Heart right ventricle (tissue), 16 donors: ENCODE measurements around the gene STAB2. TPM values are rescaled to one million over a fixed set of nuclear protein-coding genes. Genes with fewer than 3 reads are reported as not detected.

Experiments used
- ATAC-seq, 8 donors: fragments of 200-7000 bp; cut with Tn5 transposase; one replicate each; pipeline ENCODE4 v1.9.1; 2020; ENCODE audit warnings: mild to moderate bottlenecking in 8 of 8, moderate library complexity in 8 of 8, moderate number of reproducible peaks in 1 of 8
- DNase-seq, 2 donors: peaks; one replicate each; pipeline ENCODE4 v3.0.0-alpha.2; 2020
- H3K27ac ChIP-seq, 10 donors: fragments of 200-600 bp; sonication (generic) in 2 of 10; one replicate each; pipeline versions ENCODE4 v1.5.0 to v1.8.0; 2020 to 2022; ENCODE audit warnings: mild to moderate bottlenecking in 3 of 10
- H3K27me3 ChIP-seq, 7 donors: fragments of 200-600 bp; one replicate each; pipeline ENCODE4 v1.8.0; 2021 to 2022; ENCODE audit warnings: mild to moderate bottlenecking in 2 of 7
- H3K36me3 ChIP-seq, 9 donors: fragments of 200-600 bp; sonication (generic) in 1 of 9; one replicate each; pipeline versions ENCODE4 v1.5.0 to v1.8.0; 2020 to 2022; ENCODE audit warnings: mild to moderate bottlenecking in 2 of 9
- H3K4me1 ChIP-seq, 9 donors: fragments of 200-600 bp; sonication (generic) in 1 of 9; one replicate each; pipeline versions ENCODE4 v1.5.0 to v1.8.0; 2020 to 2022; ENCODE audit warnings: mild to moderate bottlenecking in 4 of 9
- H3K4me3 ChIP-seq, 10 donors: fragments of 200-600 bp; sonication (generic) in 2 of 10; one replicate each; pipeline versions ENCODE4 v1.5.0 to v1.8.0; 2020 to 2022; ENCODE audit warnings: mild to moderate bottlenecking in 7 of 10, moderate library complexity in 2 of 10
- H3K9me3 ChIP-seq, 11 donors: fragments of 200-600 bp in 10 of 11; sonication (generic) in 2 of 11; one replicate each; pipeline versions ENCODE4 v1.5.0 to v1.8.0; 2013 to 2022; ENCODE audit warnings: mild to moderate bottlenecking in 2 of 11, control low read depth in 1 of 11, moderate library complexity in 1 of 11
- CTCF ChIP-seq, 9 donors: fragments of 200-600 bp; sonication (generic) in 2 of 9; IDR thresholded peaks; one replicate each; pipeline versions ENCODE4 v1.5.0 to v1.8.0; 2021 to 2022; ENCODE audit warnings: antibody characterized with exemption in 9 of 9, mild to moderate bottlenecking in 5 of 9, moderate library complexity in 1 of 9
- WGBS, 2 donors: extraction: QIAGEN DNeasy Blood & Tissue Kit; methylation state at CpG; one replicate each; pipeline ENCODE4 v1.1.7; 2013; ENCODE audit warnings: inconsistent platforms in 1 of 2; 5-methylcytosine and 5-hydroxymethylcytosine counted together
- intact Hi-C, 10 donors: fragments of 100-400 bp; cut with DNase I; formaldehyde crosslinking; loops; one replicate each; pipeline versions ENCODE4 v1.11.1 to v1.14.2; 2022
- polyA plus RNA-seq, 2 donors: library from polyadenylated mRNA; stranded (reverse); fragments of 200-250 nt; gene quantifications; one replicate each; pipeline ENCODE4 v1.2.3, GENCODE V29; 2013
- total RNA-seq, 10 donors: library from RNA; stranded (reverse); fragmentation: NEBNext Ultra II Directional in 3 of 10; extraction: Animal tissue kit (Norgen Biotek cat#: 25700) in 3 of 10; gene quantifications; one replicate each; pipeline versions ENCODE4 v1.2.1 to v1.2.4, GENCODE V29; 2021 to 2023
- donor health status: Arrhythmogenic right ventricular cardiomyopathy.
- donor health status: ischemic (EF 13 %, LVEDD 7.1; RV severe dilation, severe dysfunction).
- donor health status: healthy with polysubstance abuse.
- donor health status: DM: no; HTN: yes; CAD: no.
- donor health status: DM: no; HTN: no; CAD: no.
- donor health status: ischemic (EF 25% LVEDD 6.9; RV normal size, moderate dysfunction).
- donor health status: ischemic (EF 25% LVEDD 5.7; RV mildly dilated, moderate dysfunction).
- donor health status: healthy.
- donor health status: DM: yes; HTN: yes; CAD: no.
- donor health status: Ischemic cardiomyopathy.
- donor health status: ischemic (EF 35%, LVEDD 5.7; RV mildly dilated, moderate dysfunction).
- donor health status: nonischemic (EF 11% LVEDD 7.7; RV severe dilation, severe dysfunction).
- donor health status: DM: yes; HTN: yes; CAD: no.
- donor health status: PGD.
- donor health status: ischemic (EF 29% LVEDD 5.4; RV normal size, mild dysfunction).
- donor health status: nonischemic (EF 23%, LVEDD 6.1; RV moderate dilation, normal function).

STAB2 gene
- total and polyA plus RNA-seq, 12 donors, result 0.01 to 0.50 (median 0.17) TPM; not detected in 3

- H3K27ac ChIP-seq, result peak overlapping the region in 5 of 10 donors; percentile 21 to 53 (median 42)
- no peaks in the 10 kb centered on the region for H3K36me3 ChIP-seq
- ATAC-seq (peak; percentile 81 to 95 (median 92)), DNase-seq (peak; percentile 52 to 55)
- H3K9me3 ChIP-seq, result no peaks in the 10 kb centered on the region
- TF ChIP-seq CTCF (IDR thresholded peaks at IDR 0.05), result no peak
- H3K4me1 ChIP-seq, result peaks cover 0 to 21% (median 11%) of the 10 kb centered on the region in 9 donors
- no peak overlapping the region for H3K4me3 ChIP-seq
- WGBS, 2 donors, result 16 to 22% methylated on average over 7 of the region's 7 CpGs
- intact Hi-C loops, result loop anchor here in 1 of 10 donors (5.0 kb wide), 1 partner anchor 162 kb away; the partner anchor contains the start of gene NT5DC3
- H3K27me3 ChIP-seq, result peaks cover 0 to 8% (median 0%) of the 10 kb centered on the region in 7 donors
Observed at GRCh38 chr12:103680591-103681141, 93.6 kb downstream of the STAB2 start.

- H3K36me3 ChIP-seq, result no peaks in the 10 kb centered on the region
- 76 to 79% methylated on average over 6 of the region's 6 CpGs for WGBS, 2 donors
Observed at GRCh38 chr12:103686026-103686425, 99.0 kb downstream of the STAB2 start.

GRCh38 chr12:103687253-103687652, 100.2 kb downstream of the STAB2 start:
- no peaks in the 10 kb centered on the region for H3K4me1 ChIP-seq
- 52 to 77% methylated on average over 2 of the region's 2 CpGs for WGBS, 2 donors

More at GRCh38 chr12:103686026-103686425, 99.0 kb downstream of the STAB2 start:
- no peak overlapping the region for H3K27ac ChIP-seq
- H3K4me1 ChIP-seq, result peaks cover 0 to 5% (median under 1%) of the 10 kb centered on the region in 9 donors
- no peak overlapping the region for H3K4me3 ChIP-seq
- no peak for TF ChIP-seq CTCF (IDR thresholded peaks at IDR 0.05)
- H3K27me3 ChIP-seq, result peaks cover 0 to 3% (median 0%) of the 10 kb centered on the region in 7 donors
- no peak for DNase-seq
- no peak for ATAC-seq
- intact Hi-C loops, result no loop called here
- no peaks in the 10 kb centered on the region for H3K9me3 ChIP-seq

GRCh38 chr12:103688376-103689063, 101.4 kb downstream of the STAB2 start:
- no peak overlapping the region for H3K27ac ChIP-seq
- ATAC-seq (no peak), DNase-seq (no peak)
- intact Hi-C loops, result no loop called here
- no peaks in the 10 kb centered on the region for H3K9me3 ChIP-seq
- 74 to 80% methylated on average over 6 of the region's 6 CpGs for WGBS, 2 donors
- H3K36me3 ChIP-seq, result no peaks in the 10 kb centered on the region
- H3K4me1 ChIP-seq, result no peaks in the 10 kb centered on the region
- H3K27me3 ChIP-seq, result peaks cover 0 to 3% (median 0%) of the 10 kb centered on the region in 7 donors
- TF ChIP-seq CTCF (IDR thresholded peaks at IDR 0.05), result no peak
- H3K4me3 ChIP-seq, result no peak overlapping the region

More at GRCh38 chr12:103687253-103687652, 100.2 kb downstream of the STAB2 start:
- intact Hi-C loops, result no loop called here
- DNase-seq, result no peak
- no peak overlapping the region for H3K27ac ChIP-seq
- ATAC-seq, result no peak
- H3K27me3 ChIP-seq, result peaks cover 0 to 3% (median 0%) of the 10 kb centered on the region in 7 donors
- TF ChIP-seq CTCF (IDR thresholded peaks at IDR 0.05), result no peak
- H3K36me3 ChIP-seq, result no peaks in the 10 kb centered on the region
- no peak overlapping the region for H3K4me3 ChIP-seq
- H3K9me3 ChIP-seq, result no peaks in the 10 kb centered on the region
